Smooth muscle cell (in vitro differentiated cells): ENCODE measurements around the gene MRE11. TPM values are rescaled to one million over a fixed set of nuclear protein-coding genes. Genes with fewer than 3 reads are reported as not detected.
"Not testable (repeated sequence)": the region's sequence is repeated elsewhere in the genome, so short reads cannot be mapped to it uniquely, and the experiment has no call there.

Experiments
- DNase-seq: peaks from one replicate; lab custom pipeline; 2025; ENCODE audit not compliant: unreplicated experiment; lab: John Stamatoyannopoulos, UW
- H2AFZ ChIP-seq: fragments of 200-600 bp; sonication (generic); 2 replicates; pipeline ENCODE4 v1.6.0; 2016; ENCODE audit warnings: antibody characterized with exemption, low read depth, mild to moderate bottlenecking
- H3F3A ChIP-seq: fragments of 200-600 bp; sonication (generic); 2 replicates; pipeline ENCODE4 v1.6.0; 2017; ENCODE audit warnings: antibody characterized with exemption, low read depth
- H3K27ac ChIP-seq: fragments of 200-600 bp; sonication (generic); 2 replicates; pipeline ENCODE4 v1.5.1; 2016; ENCODE audit warnings: low read depth, mild to moderate bottlenecking
- H3K27me3 ChIP-seq: fragments of 200-600 bp; sonication (generic); 2 replicates; pipeline ENCODE4 v1.6.1; 2016; ENCODE audit warnings: low read depth, mild to moderate bottlenecking
- H3K36me3 ChIP-seq: fragments of 200-600 bp; sonication (generic); 2 replicates; pipeline ENCODE4 v1.5.1; 2016; ENCODE audit warnings: low read depth
- H3K4me1 ChIP-seq: fragments of 200-600 bp; sonication (generic); 2 replicates; pipeline ENCODE4 v1.5.1; 2016; ENCODE audit warnings: low read depth
- H3K4me2 ChIP-seq: fragments of 200-600 bp; sonication (generic); 2 replicates; pipeline ENCODE4 v1.6.0; 2016; ENCODE audit warnings: mild to moderate bottlenecking
- H3K4me3 ChIP-seq: fragments of 200-600 bp; sonication (generic); 2 replicates; pipeline ENCODE4 v1.5.1; 2016; ENCODE audit warnings: mild to moderate bottlenecking
- H3K79me2 ChIP-seq: fragments of 200-600 bp; sonication (generic); 2 replicates; pipeline ENCODE4 v1.6.0; 2016; ENCODE audit warnings: low read depth, mild to moderate bottlenecking
- H3K9ac ChIP-seq: fragments of 200-600 bp; sonication (generic); 2 replicates; pipeline ENCODE4 v1.6.0; 2016; ENCODE audit warnings: low read depth
- H3K9me3 ChIP-seq: fragments of 200-600 bp; sonication (generic); replicated peaks from 2 replicates; pipeline ENCODE4 v1.5.1; 2016; ENCODE audit warnings: low read depth
- H4K20me1 ChIP-seq: fragments of 200-600 bp; sonication (generic); 2 replicates; pipeline ENCODE4 v1.6.0; 2016; ENCODE audit warnings: low read depth
- WGBS: methylation state at CpG from one replicate; pipeline ENCODE4 v1.1.7; 2016; ENCODE audit warnings: low lambda C conversion rate; 5-methylcytosine and 5-hydroxymethylcytosine counted together
- polyA plus RNA-seq: library from polyadenylated mRNA; unstranded; fragments of >200 nt; fragmentation: Nextera tagmentation; extraction: Ambion mirVana; gene quantifications from 2 replicates; pipeline ENCODE4 v1.2.1, GENCODE V29; 2016
- total RNA-seq: library from RNA; depleted of rRNA; stranded (reverse); fragments of >200 nt; gene quantifications from 2 replicates; pipeline ENCODE4 v1.2.3, GENCODE V29; 2014
- TF ChIP-seq, protein P1 (sequence below): fragments of 200-600 bp; sonication (generic); IDR thresholded peaks from 2 replicates; pipeline ENCODE4 v1.5.1; 2017; ENCODE audit warnings: borderline replicate concordance, mild to moderate bottlenecking, antibody characterized with exemption; ENCODE audit not compliant: insufficient read depth, poor library complexity, severe bottlenecking

The MRE11 gene
- total and polyA plus RNA-seq, 2 experiments from 2014 or later, result 5.1 to 15.1 TPM

DNA sequence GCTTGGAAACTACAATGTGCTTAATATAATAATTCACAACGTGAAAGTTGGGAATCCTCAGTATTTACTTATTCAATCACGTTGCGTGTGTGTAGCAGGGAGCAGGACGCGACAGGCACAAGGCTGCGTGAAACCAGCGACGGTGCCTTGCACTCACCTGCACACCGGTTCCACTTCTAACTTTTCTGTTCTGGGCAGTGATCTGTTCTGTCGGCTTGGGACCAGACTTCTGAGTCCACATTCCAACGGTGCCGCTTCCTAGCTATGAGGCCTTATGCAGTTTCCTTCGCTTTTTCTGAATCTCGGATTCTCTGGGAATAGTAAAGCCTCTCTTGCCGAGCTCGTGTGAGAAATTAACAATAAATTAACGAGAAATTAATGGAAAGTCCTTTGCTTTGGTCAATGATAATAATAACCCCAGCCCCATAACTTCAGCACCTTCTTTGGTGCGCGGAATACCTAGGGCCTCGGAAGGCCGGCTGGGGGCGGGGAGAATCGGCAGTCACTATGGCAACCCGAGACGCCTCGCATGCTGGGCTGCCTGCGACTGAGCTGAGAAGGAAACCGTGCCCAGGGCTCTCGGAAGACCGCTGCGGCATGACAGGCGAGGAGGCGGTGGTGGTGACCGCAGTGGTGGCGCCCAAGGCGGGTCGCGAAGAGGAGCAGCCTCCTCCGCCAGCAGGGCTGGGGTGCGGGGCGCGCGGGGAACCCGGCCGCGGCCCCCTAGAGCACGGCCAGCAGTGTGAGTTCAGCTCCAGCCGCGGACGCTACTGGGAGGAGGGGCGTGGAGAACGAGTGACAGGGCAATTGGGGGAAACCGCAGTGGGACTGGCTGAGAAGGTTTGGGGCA is 18.5 kb upstream of the MRE11 start, which contains the start of gene C11orf97:
Gene C11orf97 (plus strand): TSS at position 530 of the 850 bp plus-strand sequence. CDS start 68 bp downstream, at position 598.
- DNase-seq, result peak; percentile 10
- peak within 1 kb of the TSS; percentile 56 for H3K4me3 ChIP-seq
- peaks cover 28% of the 10 kb centered on the region for H3K27me3 ChIP-seq
- TF ChIP-seq, protein P1, sequence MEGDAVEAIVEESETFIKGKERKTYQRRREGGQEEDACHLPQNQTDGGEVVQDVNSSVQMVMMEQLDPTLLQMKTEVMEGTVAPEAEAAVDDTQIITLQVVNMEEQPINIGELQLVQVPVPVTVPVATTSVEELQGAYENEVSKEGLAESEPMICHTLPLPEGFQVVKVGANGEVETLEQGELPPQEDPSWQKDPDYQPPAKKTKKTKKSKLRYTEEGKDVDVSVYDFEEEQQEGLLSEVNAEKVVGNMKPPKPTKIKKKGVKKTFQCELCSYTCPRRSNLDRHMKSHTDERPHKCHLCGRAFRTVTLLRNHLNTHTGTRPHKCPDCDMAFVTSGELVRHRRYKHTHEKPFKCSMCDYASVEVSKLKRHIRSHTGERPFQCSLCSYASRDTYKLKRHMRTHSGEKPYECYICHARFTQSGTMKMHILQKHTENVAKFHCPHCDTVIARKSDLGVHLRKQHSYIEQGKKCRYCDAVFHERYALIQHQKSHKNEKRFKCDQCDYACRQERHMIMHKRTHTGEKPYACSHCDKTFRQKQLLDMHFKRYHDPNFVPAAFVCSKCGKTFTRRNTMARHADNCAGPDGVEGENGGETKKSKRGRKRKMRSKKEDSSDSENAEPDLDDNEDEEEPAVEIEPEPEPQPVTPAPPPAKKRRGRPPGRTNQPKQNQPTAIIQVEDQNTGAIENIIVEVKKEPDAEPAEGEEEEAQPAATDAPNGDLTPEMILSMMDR, result no peak
- no peaks in the 10 kb centered on the region for H3K36me3 ChIP-seq
- H2AFZ ChIP-seq, result peak within 1 kb of the TSS; percentile 81
- no peaks in the 10 kb centered on the region for H3K79me2 ChIP-seq
- no peak within 1 kb of the TSS for H3K27ac ChIP-seq
- H3K9me3 ChIP-seq, result no peaks in the 10 kb centered on the region
- 20% methylated on average over 38 of the region's 53 CpGs for WGBS
- H4K20me1 ChIP-seq, result no peaks in the 10 kb centered on the region
- no peak within 1 kb of the TSS for H3K9ac ChIP-seq
- no peaks in the 10 kb centered on the region for H3F3A ChIP-seq
- H3K4me2 ChIP-seq, result peak within 1 kb of the TSS; percentile 89
- H3K4me1 ChIP-seq, result no peaks in the 10 kb centered on the region

DNA sequence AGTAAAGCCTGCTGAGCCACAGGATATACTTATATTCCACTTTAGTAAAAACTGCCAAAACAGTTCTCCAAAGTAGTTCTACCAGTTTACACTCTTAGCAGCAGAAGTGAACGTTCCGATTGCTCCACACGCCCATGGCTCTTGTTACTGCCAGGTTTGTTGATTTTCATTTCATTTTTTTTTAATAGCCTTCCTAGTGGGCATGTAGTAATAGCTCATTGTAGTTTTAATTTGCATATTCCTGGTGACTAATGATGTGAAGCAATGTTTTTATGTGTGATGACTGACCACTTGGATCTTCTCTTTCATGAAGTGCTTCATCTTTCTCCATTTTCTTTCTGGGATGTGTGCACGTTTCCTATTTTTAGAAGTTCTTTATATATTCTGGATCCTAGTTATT is 13.8 kb upstream of the MRE11 start:
- DNase-seq, result no peak
- H3K27me3 ChIP-seq, result no peaks in the 10 kb centered on the region
- H3F3A ChIP-seq, result no peaks in the 10 kb centered on the region
- no peaks in the 10 kb centered on the region for H3K36me3 ChIP-seq
- H3K4me3 ChIP-seq, result no peak overlapping the region
- no peak overlapping the region for H3K27ac ChIP-seq
- TF ChIP-seq, protein P1, result no peak
- 75% methylated on average over 4 of the region's 4 CpGs for WGBS
- no peaks in the 10 kb centered on the region for H3K9me3 ChIP-seq
- H3K4me1 ChIP-seq, result no peaks in the 10 kb centered on the region
- H2AFZ ChIP-seq, result no peak overlapping the region
- no peak overlapping the region for H3K9ac ChIP-seq
- no peak overlapping the region for H3K4me2 ChIP-seq
- H4K20me1 ChIP-seq, result no peaks in the 10 kb centered on the region
- H3K79me2 ChIP-seq, result no peaks in the 10 kb centered on the region

DNA sequence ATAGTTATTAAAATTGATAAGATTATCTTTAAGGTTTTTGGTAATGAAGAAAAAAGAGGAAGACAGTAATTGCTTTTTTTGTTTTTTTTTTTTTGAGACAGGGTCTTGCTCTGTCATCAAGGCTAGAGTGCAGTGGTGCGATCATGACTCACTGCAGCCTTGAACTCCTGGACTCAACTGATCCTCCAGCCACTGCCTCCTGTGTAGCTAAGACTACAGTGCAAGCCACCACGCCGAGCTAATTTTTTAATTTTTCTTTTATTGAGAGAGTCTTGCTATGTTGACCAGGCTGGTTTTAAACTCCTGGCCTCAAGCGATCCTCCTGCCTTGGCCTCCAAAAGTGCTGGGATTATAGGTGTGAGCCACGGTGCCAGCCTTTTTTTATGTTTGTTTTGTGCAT is 12.9 kb upstream of the MRE11 start:
- H3K4me3 ChIP-seq, H3K36me3 ChIP-seq, H3K9ac ChIP-seq, H3K4me1 ChIP-seq, DNase-seq, H3F3A ChIP-seq, H3K9me3 ChIP-seq, H3K79me2 ChIP-seq, H3K27ac ChIP-seq, H4K20me1 ChIP-seq, H3K4me2 ChIP-seq, H3K27me3 ChIP-seq, H2AFZ ChIP-seq: not testable (repeated sequence)
- WGBS, result 84% methylated on average over 5 of the region's 5 CpGs

DNA sequence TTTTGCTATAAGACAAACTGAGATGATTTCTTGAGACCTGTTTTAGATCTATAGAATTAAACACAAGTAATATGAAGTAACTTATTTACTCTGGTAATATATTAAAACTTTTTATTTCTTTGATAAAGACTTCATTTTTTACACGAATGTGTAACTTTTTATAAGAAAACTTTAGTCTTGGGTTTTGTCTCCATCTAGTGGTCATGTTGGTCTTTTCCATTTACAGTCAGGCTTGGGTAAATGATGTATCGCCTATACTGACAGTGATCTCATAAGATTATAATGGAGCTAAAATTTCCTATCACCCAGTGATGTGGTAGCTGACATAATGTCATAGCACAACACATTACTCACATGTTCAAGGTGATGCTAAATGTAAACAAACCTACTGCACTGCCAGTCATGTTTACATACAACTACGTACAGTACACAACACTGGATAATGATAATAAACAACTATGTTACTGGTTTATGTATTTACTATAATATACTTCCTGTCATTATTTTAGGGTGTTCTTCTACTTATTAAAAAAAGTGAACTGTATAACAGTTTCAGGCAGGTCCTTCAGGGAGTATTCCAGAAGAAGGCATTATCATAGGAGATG is 11.1 kb upstream of the MRE11 start:
- H3F3A ChIP-seq, result no peaks in the 10 kb centered on the region
- no peak overlapping the region for H3K9ac ChIP-seq
- H3K79me2 ChIP-seq, result no peaks in the 10 kb centered on the region
- H3K27me3 ChIP-seq, result no peaks in the 10 kb centered on the region
- no peaks in the 10 kb centered on the region for H4K20me1 ChIP-seq
- DNase-seq, result no peak
- H3K36me3 ChIP-seq, result no peaks in the 10 kb centered on the region
- H3K4me2 ChIP-seq, result no peak overlapping the region
- H3K27ac ChIP-seq, result no peak overlapping the region
- WGBS, result 32% methylated on average over 3 of the region's 3 CpGs
- no peaks in the 10 kb centered on the region for H3K4me1 ChIP-seq
- no peaks in the 10 kb centered on the region for H3K9me3 ChIP-seq
- H3K4me3 ChIP-seq, result no peak overlapping the region
- H2AFZ ChIP-seq, result no peak overlapping the region
- TF ChIP-seq, protein P1, result peak; percentile 76
